Hippocampal formation (tissue), 2 donors: ENCODE data around the gene PLEKHG4B.
"Not testable (repeated sequence)": the region's sequence is repeated elsewhere in the genome, so short reads cannot be mapped to it uniquely, and the experiment has no call there.

ENCODE experiments used
- DNase-seq, 2 donors: peaks; one replicate each; lab custom pipeline; 2025; lab: John Stamatoyannopoulos, UW

PLEKHG4B gene

DNA sequence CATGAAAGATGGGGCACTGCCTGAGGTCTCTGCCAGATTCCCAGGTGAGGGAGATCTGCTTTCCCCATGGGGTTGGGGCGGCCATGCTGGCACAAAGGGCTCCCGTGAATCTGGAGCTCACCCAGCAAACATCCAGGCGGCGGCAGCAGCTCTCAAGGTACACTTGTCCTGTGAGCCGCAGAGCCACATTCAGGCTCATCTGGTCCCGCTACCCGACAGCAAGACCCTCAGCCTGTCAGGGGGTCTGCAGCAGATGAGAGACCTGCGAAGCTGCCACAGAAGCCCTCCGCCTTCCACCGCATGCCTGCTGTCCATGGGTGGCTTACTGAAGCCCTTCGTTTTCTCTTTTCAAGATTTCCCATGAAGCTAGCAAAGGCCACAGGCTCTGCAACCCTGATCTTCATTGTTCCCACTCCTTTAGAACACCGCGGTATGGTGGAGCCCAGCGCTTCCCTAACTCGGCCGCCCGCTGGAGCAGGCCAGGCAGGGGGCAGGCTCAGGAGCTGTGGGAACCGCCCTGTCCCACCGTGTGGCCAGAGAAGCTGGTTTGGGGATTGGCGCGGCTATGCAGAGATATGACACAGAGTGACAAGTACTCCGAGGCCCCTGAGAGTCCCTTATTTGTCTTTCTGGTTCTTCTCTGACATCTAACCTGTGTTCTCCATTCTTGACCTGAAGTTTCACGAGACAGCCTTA is 108.1 kb downstream of the PLEKHG4B start:
- DNase-seq: no peak

DNA sequence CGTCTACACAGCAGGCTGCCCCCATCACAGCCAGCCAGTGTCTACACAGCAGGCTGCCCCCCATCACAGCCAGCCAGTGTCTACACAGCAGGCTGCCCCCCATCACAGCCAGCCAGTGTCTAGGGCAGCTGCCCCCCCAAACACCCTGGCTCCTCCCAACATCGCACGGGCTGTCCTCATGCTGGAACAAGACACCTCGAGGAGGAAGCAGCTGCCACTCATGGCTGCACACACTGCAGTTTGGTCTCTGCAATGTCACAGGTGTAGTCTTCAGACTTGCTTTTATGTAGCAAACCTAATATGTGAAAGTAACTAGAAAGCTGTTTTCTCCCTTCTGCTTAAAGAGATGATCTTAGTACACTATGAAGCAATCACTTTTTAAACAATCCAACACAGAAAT is 109.0 kb downstream of the PLEKHG4B start:
- DNase-seq: no peak

DNA sequence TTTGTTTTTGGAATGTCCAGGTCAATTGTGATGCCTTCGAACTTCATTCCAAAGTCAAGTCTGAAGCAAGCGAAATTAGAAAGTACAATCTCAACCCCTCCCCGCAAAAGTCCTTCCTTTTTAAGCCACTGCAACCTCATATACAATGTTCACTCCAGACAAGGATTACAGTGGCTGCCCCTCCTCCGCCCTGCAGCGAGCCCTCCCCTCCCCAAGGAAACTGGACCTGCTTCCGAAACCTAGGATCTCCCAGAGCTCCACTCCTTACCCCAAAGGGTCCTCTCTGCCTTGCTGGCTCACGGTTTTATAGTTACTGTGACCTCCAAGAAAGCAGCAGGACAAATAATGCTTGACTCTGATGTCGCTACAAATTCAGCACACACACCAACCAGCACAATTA is 109.7 kb downstream of the PLEKHG4B start:
- DNase-seq: no peak

DNA sequence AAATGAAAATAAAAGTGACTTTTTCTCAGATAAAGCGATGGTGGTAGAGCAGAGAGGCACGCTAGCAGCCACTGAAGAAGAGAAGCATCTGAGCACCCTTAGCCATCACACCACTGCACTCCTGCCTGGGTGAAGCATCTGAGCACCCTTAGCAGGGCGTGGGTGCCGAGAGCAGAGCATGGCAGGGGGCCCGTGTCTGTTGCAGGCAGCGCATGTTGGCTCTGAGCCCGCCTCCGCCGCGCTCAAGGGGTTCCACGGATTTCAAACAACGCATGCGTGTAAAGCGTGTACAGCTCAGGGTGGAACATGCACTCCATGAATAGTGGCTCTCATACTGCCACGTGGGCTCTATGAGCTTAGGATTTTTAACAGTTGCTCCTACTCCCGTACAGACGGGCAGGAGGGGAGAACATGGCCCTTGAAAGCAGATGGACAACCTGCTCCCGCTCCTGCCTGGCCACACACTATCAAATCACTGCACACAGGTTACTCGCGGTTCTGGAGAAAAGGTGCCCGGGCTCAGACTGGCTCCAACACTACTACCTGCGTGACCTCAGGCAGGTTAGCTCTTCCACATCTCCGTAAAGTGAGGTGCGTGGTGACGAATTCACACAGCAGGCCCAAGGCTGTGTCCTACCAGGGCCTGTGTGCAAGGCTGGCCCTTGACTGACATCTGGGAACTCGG is 111.4 kb downstream of the PLEKHG4B start:
- DNase-seq: no peak

DNA sequence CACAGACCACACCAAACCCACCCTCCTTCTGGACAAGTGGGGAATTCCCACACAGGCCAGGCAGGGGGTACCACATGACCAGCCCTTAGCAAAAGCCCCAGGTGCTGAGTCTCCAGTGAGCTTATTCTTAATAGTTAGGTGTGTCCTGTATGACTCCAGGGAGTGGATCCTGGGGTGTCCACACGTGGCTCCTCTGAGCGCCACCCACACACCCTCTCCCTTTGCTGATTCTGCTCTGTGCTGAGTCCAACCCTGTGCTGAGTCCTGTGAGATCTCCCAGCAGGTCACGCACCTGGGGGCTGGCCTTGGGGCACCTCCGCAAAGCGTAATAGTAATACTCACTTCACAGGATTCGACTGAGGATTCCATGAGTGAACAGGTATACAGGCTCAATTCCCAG is 112.0 kb downstream of the PLEKHG4B start:
- DNase-seq: no peak

DNA sequence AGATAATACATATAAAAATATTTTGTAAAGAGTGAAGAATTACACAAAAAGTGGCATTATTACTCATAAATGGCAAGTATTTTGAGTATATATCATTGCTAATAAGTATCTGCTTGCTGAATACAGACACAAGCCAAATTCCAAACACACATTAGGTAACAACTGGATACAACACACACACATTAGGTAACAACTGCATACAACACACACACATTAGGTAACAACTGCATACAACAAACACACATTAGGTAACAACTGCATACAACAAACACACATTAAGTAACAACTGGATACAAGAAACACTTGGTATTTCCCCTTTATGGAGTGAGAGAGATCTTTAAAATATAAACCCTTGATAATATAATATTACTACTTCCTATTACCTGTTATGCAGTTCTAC is 112.5 kb downstream of the PLEKHG4B start:
- no peak for DNase-seq

DNA sequence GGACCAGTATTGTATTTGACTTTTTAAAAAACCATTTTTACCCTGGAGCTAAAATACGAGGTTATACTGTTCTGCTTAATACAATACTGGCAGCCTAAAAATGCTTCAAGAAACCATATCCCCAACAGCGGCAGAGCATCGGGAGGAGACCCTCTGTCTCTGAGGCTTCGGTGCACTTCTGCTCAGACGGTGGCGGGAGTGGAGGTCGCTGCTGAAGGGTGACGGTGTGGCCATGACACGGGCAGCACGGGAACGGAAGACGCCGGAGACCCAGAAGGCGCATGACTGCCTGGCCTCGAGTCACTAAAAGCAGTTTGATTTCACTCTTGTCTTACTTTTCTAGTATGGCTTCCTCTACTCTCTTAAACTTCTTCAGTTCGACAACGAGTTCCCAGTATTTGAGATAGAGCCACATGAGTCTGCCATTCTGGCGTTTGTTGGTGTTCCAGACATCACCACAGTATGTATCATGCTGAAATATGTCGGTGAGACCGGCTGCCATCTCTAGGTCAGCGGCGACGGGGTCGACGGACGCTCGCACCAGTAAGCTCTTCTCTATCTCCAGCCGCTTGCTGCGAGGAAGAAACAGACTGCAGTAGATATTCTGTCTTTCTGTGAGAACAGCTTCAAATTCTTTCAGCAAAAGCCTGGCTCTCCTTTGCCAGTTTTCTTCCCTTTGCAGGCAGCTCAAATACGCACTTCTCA is 113.2 kb downstream of the PLEKHG4B start:
- DNase-seq: no peak

DNA sequence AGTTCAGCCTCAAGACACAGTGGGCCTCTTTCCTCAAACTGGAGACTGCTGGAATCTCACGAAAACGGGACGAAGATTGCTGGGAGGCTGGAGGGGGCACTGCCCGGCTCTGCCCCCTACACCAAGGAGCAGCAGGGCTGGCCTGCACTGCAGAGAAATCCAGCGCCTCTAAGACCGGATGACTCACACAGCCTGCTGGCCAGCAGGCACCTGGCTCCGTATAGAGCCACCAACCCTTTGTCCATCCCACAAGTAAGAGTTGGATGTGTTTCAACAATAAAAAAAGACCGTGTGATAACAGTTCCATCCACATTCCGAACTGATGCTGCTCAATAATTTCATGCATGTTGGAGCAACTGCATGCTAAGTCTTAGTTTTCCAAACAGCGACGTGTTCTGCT is 114.4 kb downstream of the PLEKHG4B start:
- DNase-seq: no peak

DNA sequence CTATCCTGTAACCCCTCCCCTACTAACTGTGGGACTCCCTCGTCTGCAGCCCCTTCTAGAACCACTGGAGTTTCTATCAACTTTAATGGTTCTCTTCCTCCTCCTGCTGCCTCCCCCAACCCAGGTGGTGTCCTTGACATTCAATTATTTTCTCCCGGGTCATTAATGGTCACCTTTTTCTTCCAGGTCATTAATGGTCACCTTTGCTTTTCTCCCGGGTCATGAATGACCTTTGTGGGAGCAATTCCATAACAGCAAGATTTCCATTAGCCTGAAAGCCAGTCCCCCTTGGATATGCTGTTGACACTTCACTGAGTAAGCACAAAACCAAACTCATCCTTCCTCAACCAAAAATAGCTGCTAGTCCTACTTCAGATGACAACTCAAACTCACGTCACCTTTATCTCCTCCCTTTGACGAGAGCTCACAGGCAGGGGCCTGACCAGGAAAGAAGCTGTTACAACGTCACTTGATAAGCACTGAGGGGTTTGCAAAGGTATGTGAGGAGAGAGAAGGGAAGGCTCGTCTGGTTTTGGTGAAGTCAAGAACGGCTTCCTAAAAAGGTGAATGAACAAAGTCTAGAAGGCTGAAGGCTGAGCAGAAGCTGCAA is 115.1 kb downstream of the PLEKHG4B start:
- DNase-seq: no peak

DNA sequence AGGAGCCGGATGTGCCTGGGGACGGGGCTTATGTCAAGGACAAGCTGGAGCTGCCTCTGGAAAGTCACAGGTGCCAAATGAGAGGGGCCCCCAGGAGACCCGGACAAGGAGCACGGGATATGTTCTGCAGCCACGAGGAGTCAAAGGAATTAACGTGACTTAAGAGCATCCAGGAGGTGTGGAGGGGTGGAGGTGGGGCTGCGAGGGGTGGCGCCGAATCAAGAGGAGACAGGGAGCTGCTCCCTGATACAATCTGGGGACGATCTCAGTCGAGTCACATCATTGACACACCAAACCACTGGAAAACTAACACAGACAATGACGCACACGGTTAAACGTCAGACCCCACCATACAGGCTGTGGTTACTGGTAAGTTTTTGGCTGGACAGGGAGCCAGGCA is 115.6 kb downstream of the PLEKHG4B start:
- DNase-seq: no peak

DNA sequence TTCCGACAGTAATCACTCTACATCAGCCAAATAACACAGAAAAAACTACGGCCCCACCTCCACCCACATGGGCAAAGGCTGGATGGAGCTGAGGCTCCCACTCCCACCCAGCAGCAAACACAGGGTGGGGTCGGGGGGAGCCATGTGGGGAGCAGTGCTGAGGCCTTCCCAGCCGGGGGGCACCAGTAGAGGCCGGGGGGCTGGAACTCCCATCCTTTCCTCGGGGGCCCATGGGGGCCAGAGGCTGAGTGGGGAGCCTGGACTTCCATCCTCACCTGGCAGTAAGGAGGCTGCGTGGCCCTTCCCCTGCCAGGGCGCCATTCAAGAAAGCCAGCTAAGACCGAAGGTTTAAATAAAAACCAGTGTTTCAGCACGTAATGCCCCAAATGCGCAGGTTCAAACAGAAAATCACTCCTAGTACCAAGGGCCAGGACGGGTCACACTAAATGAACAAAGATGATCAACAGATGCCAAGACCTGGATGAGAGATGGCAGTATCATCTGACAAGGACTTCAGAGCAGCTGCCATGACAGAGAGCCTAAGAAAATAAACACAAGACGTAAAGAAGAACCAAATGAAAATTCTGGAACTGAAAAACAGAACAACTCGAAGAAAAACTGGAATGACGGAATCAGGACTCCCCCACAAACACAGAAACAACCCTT is 116.6 kb downstream of the PLEKHG4B start:
- DNase-seq: no peak

DNA sequence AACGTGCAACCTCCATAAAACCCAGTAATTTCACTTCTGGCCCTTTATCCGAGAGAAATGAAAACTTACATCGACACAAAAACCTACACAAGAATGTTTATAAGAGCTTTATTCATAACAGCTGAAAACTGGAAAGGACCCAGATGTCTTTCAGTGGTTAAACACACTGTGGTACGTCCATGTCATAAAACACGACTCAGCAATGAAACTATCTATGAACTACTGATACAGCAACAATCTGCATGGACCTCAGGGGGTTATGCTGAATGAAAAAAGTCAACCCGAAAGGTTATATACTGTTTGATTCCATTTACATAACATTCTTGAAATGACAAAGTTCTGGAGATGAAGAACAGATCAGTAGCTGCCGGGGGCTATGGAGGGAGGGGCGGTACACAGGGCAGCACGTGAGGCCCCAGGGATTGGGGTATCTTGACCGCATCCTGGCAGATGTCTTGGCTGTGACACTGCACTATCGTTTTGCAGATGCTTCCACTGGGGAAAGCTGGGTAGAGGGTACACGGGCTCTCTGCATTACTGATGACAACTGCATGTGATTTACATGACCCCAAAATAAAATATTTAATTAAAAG is 121.9 kb downstream of the PLEKHG4B start:
- DNase-seq: no peak

DNA sequence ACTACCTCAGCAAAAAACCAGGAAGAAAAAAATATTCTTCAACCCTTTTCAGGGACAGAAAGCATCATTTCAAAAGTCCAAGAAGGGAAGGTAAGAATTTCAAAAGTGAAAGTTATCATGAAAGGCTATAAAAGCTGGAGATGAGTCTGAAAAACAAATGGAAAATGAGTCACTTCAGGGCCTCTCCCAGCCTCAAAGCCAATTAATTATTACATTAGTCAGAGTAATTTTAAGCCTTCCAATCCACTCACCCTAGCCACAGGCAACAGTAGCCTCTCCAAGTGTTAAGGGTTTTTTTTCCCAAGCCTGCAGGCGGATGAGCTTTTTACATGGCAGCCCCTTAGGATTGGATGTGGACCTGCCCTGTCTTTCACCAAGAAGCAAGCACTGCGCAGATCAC is 123.3 kb downstream of the PLEKHG4B start:
- not testable (repeated sequence) for DNase-seq

DNA sequence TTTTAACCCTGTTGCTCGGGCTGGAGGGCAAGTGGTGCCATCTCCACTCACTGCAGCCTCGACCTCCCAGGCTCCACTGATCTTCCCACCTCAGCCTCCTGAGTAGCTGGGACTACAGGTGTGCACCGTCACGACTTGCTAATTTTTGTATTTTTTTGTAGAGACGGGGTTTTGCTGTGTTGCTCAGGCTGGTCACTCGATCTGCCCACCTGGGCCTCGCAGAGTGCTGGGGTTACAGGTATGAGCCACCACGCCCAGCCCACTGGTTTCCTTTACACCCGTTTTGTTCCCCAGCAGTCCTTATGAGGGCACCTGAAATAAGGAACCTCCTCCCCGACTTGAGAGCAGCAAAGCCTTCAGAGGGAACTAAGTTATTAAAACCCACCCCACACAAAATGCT is 124.1 kb downstream of the PLEKHG4B start:
- not testable (repeated sequence) for DNase-seq

DNA sequence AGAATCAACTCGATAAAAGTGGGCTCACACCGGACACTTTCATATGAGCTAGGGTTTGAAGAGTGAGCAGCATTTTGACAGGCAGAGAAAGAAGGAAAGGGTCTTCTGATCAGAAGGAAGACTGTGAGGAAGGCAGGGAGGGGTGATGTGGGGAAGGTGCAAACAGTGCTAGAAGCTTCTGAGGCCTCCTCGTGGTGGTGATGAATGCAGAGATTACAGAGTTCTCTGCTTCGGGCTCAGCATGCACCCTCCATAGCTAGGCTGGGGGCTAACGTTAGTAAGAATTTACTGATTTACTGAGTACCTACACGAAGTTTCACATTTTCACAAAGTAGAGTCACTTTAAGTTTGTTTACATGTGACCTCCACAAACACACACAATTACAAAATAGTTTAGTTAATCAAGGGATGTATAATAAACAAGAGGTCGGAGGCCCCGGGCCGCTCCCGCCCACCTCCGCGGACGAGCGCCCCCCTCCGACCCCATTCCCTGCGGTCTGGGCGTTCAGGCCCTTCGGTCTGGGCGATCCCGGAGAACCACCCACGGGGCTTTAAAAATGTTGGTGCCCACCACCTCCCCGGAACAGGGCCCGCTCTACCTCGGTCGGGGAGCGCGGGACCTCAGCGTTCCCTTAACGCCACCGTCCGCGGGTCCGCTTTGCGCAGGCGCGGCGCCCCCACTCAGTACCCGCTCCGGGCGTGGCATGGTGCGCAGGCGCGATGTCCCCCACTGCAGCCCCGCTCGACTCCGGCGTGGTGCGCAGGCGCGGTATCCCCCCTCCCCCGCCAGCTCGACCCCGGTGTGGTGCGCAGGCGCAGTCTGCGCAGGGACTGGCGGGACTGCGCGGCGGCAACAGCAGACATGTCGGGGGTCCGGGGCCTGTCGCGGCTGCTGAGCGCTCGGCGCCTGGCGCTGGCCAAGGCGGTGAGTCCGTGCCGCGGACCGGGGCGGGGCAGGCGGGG is 125.8 kb downstream of the PLEKHG4B start, which contains the start of the genes CCDC127 and SDHA:
Gene CCDC127, minus strand, starts transcription at position 660 of the 963 bp plus-strand sequence. CDS start 1,304 bp downstream, outside the sequence.
Gene SDHA, plus strand, starts transcription at position 827 of the 963 bp plus-strand sequence. Its CDS starts 36 bp downstream, at position 863.
- peak; percentile 81 to 90 for DNase-seq

DNA sequence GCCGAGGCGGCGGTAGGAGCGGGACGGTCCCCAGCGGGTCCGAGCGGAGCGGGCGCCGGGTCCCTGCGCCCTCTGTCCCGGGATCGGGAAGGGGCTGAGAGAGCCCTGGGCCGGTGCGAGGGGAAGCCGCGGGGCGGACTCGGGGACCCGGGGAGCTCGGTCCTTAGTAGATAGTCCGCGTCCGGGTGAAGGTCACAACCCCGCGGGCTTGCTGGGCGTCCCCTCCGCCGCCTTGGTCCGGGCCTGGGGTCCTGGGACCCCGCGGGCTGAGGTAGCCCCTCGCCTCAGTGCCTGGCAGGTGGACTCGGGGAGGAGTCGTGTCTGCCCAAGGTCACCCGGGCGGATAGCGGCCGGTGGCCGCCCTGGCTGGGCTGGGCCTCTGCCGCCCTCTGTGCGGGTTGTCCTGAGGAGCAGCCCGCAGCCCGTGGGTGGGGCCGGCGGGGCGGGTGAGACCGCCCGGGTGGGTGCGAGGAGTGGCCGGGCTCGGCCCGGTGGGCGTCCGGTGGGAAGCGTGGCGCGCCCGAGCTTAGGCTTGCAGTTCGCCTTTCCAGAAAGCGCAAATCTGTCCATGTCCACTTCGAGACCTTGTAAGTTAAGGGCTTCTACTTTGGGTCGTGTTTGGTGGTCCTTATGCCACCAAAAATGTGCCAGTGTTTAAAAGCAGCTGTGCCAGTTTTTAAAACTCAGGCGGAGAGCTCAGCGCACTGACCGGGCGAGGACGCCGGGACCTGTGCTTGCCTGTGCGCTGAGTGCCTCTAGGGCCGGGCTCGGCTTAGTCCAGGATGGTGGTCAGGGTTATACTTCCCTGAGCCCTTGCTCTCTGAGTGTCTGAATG is 126.7 kb downstream of the PLEKHG4B start:
- DNase-seq: peak in 1 of 2 donors; percentile 33

DNA sequence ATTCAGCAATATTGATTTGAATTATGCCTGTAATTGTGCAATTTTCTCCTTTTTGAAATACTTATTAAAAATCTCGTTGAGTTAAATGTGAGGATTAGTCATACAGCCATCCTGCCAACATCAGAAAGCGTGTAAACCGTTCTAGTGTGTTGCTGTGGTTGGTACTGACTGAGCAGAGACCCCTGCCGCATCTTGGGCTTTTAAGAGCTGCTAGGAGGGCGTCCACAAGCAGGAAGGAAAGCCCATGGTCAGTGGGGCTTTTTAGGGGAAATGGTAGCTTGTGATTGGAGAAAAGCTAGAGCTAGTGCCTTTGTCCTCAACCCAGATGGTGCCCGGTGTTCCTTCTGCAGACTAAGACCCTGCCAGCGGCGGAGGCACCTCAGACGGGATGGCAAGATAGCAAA is 127.5 kb downstream of the PLEKHG4B start:
- DNase-seq: no peak

DNA sequence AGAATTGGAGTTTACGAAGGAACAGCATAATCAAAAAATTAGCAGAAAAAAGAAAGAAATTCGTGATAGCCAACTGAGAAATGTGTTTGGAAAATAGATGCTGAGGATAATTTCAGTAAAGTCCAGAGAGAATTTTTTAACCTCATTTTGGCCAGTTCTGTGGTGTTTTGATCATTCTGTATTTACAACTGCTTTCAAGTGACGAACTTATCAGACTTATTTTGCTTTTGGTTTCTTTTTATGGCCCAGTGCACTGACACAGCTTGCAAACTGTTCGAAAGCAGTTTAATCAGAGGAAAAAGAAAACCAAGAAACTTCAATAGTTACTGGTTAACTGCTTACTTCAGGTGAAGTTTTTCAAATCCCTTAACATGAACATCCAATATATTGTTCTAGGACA is 128.0 kb downstream of the PLEKHG4B start:
- DNase-seq: no peak
